ENCODE results near the gene QRICH1. TPM values are rescaled to one million over a fixed set of nuclear protein-coding genes. Genes with fewer than 3 reads are reported as not detected.

The QRICH1 gene
- polyA plus RNA-seq, 1 donor, result 58.0 TPM

- Histone ChIP-seq H3K27ac (ENCODE audit: low read length) (no peak overlapping the region), H3K9me3 (ENCODE audit: control insufficient read depth, low read depth, low read length) (no peaks in the 10 kb centered on the region), H3K4me3 (ENCODE audit: low read length) (no peak overlapping the region), H3K36me3 (ENCODE audit: control insufficient read depth, insufficient read depth, low read length) (peaks cover 31% of the 10 kb centered on the region), H3K4me1 (ENCODE audit: control insufficient read depth, insufficient read depth, low read length) (peaks cover 18% of the 10 kb centered on the region), H3K27me3 (ENCODE audit: control insufficient read depth, insufficient read depth, low read length) (no peaks in the 10 kb centered on the region)
- WGBS (ENCODE audit: insufficient coverage, low lambda C conversion rate), result no CpG with 5 or more reads among the region's 12 CpGs
- DNase-seq, result no peak
Observed at GRCh38 chr3:49131040-49131439, 37.2 kb upstream of the QRICH1 start.

GRCh38 chr3:49124991-49125670 is 31.3 kb upstream of the QRICH1 start:
- Histone ChIP-seq H3K36me3 (ENCODE audit: control insufficient read depth, insufficient read depth, low read length) (peaks cover 66% of the 10 kb centered on the region), H3K4me1 (ENCODE audit: control insufficient read depth, insufficient read depth, low read length) (no peaks in the 10 kb centered on the region)

GRCh38 chr3:49124203-49124602 is 30.3 kb upstream of the QRICH1 start:
- Histone ChIP-seq H3K9me3 (ENCODE audit: control insufficient read depth, low read depth, low read length) (no peaks in the 10 kb centered on the region), H3K27me3 (ENCODE audit: control insufficient read depth, insufficient read depth, low read length) (no peaks in the 10 kb centered on the region), H3K27ac (ENCODE audit: low read length) (no peak overlapping the region), H3K4me3 (ENCODE audit: low read length) (no peak overlapping the region), H3K4me1 (ENCODE audit: control insufficient read depth, insufficient read depth, low read length) (peaks cover 8% of the 10 kb centered on the region), H3K36me3 (ENCODE audit: control insufficient read depth, insufficient read depth, low read length) (peaks cover 58% of the 10 kb centered on the region)
- WGBS (ENCODE audit: insufficient coverage, low lambda C conversion rate), result no CpG with 5 or more reads among the region's 7 CpGs
- no peak for DNase-seq

More at GRCh38 chr3:49124991-49125670, 31.3 kb upstream of the QRICH1 start:
- Histone ChIP-seq H3K27ac (ENCODE audit: low read length) (no peak overlapping the region), H3K4me3 (ENCODE audit: low read length) (no peak overlapping the region), H3K27me3 (ENCODE audit: control insufficient read depth, insufficient read depth, low read length) (no peaks in the 10 kb centered on the region), H3K9me3 (ENCODE audit: control insufficient read depth, low read depth, low read length) (no peaks in the 10 kb centered on the region)
- DNase-seq, result no peak
- no CpG with 5 or more reads among the region's 14 CpGs for WGBS (ENCODE audit: insufficient coverage, low lambda C conversion rate)

- peaks cover 11% of the 10 kb centered on the region for H3K4me1 ChIP-seq (ENCODE audit: control insufficient read depth, insufficient read depth, low read length)
- no peak overlapping the region for H3K27ac ChIP-seq (ENCODE audit: low read length)
- no peak overlapping the region for H3K4me3 ChIP-seq (ENCODE audit: low read length)
- peaks cover 58% of the 10 kb centered on the region for H3K36me3 ChIP-seq (ENCODE audit: control insufficient read depth, insufficient read depth, low read length)
- H3K9me3 ChIP-seq (ENCODE audit: control insufficient read depth, low read depth, low read length), result no peaks in the 10 kb centered on the region
- no peak for DNase-seq
- H3K27me3 ChIP-seq (ENCODE audit: control insufficient read depth, insufficient read depth, low read length), result no peaks in the 10 kb centered on the region
- no CpG with 5 or more reads among the region's 17 CpGs for WGBS (ENCODE audit: insufficient coverage, low lambda C conversion rate)
Observed at GRCh38 chr3:49123687-49124086, 29.8 kb upstream of the QRICH1 start.

GRCh38 chr3:49122886-49123545 is 29.1 kb upstream of the QRICH1 start:
- Histone ChIP-seq H3K27me3 (ENCODE audit: control insufficient read depth, insufficient read depth, low read length) (no peaks in the 10 kb centered on the region), H3K4me1 (ENCODE audit: control insufficient read depth, insufficient read depth, low read length) (peaks cover 11% of the 10 kb centered on the region), H3K36me3 (ENCODE audit: control insufficient read depth, insufficient read depth, low read length) (peaks cover 57% of the 10 kb centered on the region), H3K27ac (ENCODE audit: low read length) (no peak overlapping the region), H3K9me3 (ENCODE audit: control insufficient read depth, low read depth, low read length) (no peaks in the 10 kb centered on the region), H3K4me3 (ENCODE audit: low read length) (no peak overlapping the region)
- DNase-seq, result no peak
- WGBS (ENCODE audit: insufficient coverage, low lambda C conversion rate), result no CpG with 5 or more reads among the region's 17 CpGs

- Histone ChIP-seq H3K36me3 (ENCODE audit: control insufficient read depth, insufficient read depth, low read length) (peaks cover 62% of the 10 kb centered on the region), H3K4me1 (ENCODE audit: control insufficient read depth, insufficient read depth, low read length) (peaks cover 11% of the 10 kb centered on the region), H3K4me3 (ENCODE audit: low read length) (no peak overlapping the region), H3K27ac (ENCODE audit: low read length) (no peak overlapping the region), H3K27me3 (ENCODE audit: control insufficient read depth, insufficient read depth, low read length) (no peaks in the 10 kb centered on the region), H3K9me3 (ENCODE audit: control insufficient read depth, low read depth, low read length) (no peaks in the 10 kb centered on the region)
- WGBS (ENCODE audit: insufficient coverage, low lambda C conversion rate), result no CpG with 5 or more reads among the region's 7 CpGs
- no peak for DNase-seq
Observed at GRCh38 chr3:49122451-49122850, 28.6 kb upstream of the QRICH1 start.

- Histone ChIP-seq H3K36me3 (ENCODE audit: control insufficient read depth, insufficient read depth, low read length) (peaks cover 66% of the 10 kb centered on the region), H3K9me3 (ENCODE audit: control insufficient read depth, low read depth, low read length) (no peaks in the 10 kb centered on the region), H3K4me1 (ENCODE audit: control insufficient read depth, insufficient read depth, low read length) (peaks cover 11% of the 10 kb centered on the region), H3K27ac (ENCODE audit: low read length) (no peak overlapping the region), H3K27me3 (ENCODE audit: control insufficient read depth, insufficient read depth, low read length) (no peaks in the 10 kb centered on the region), H3K4me3 (ENCODE audit: low read length) (no peak overlapping the region)
- no peak for DNase-seq
- no CpG with 5 or more reads among the region's 12 CpGs for WGBS (ENCODE audit: insufficient coverage, low lambda C conversion rate)
Observed at GRCh38 chr3:49122022-49122421, 28.2 kb upstream of the QRICH1 start.

GRCh38 chr3:49121132-49121736 is 27.4 kb upstream of the QRICH1 start:
- no peaks in the 10 kb centered on the region for H3K27me3 ChIP-seq (ENCODE audit: control insufficient read depth, insufficient read depth, low read length)
- peaks cover 72% of the 10 kb centered on the region for H3K36me3 ChIP-seq (ENCODE audit: control insufficient read depth, insufficient read depth, low read length)
- no peaks in the 10 kb centered on the region for H3K9me3 ChIP-seq (ENCODE audit: control insufficient read depth, low read depth, low read length)
- H3K4me1 ChIP-seq (ENCODE audit: control insufficient read depth, insufficient read depth, low read length), result peaks cover 11% of the 10 kb centered on the region
- no peak for DNase-seq
- no CpG with 5 or more reads among the region's 17 CpGs for WGBS (ENCODE audit: insufficient coverage, low lambda C conversion rate)
- peak overlapping the region; percentile 82 for H3K4me3 ChIP-seq (ENCODE audit: low read length)
- H3K27ac ChIP-seq (ENCODE audit: low read length), result peak overlapping the region; percentile 62

- DNase-seq, result peak; percentile 96 to 98
- Histone ChIP-seq H3K36me3 (ENCODE audit: control insufficient read depth, insufficient read depth, low read length) (peaks cover 72% of the 10 kb centered on the region), H3K27ac (ENCODE audit: low read length) (peak within 1 kb of the TSS; percentile 62), H3K9me3 (ENCODE audit: control insufficient read depth, low read depth, low read length) (no peaks in the 10 kb centered on the region), H3K27me3 (ENCODE audit: control insufficient read depth, insufficient read depth, low read length) (no peaks in the 10 kb centered on the region), H3K4me1 (ENCODE audit: control insufficient read depth, insufficient read depth, low read length) (peaks cover 11% of the 10 kb centered on the region), H3K4me3 (ENCODE audit: low read length) (peak within 1 kb of the TSS; percentile 82)
- no CpG with 5 or more reads among the region's 70 CpGs for whole genome bisulfite sequencing (ENCODE audit: insufficient coverage, low lambda C conversion rate)
Observed at GRCh38 chr3:49120438-49121131, 26.7 kb upstream of the QRICH1 start, which contains the start of gene USP19. USP19 (minus strand) TSS chr3:49120823; CDS start chr3:49119145, 1,678 bp downstream.

GRCh38 chr3:49120096-49120437 is 26.2 kb upstream of the QRICH1 start:
- Histone ChIP-seq H3K27ac (ENCODE audit: low read length) (peak overlapping the region; percentile 62), H3K4me1 (ENCODE audit: control insufficient read depth, insufficient read depth, low read length) (peaks cover 11% of the 10 kb centered on the region), H3K4me3 (ENCODE audit: low read length) (peak overlapping the region; percentile 82), H3K36me3 (ENCODE audit: control insufficient read depth, insufficient read depth, low read length) (peaks cover 72% of the 10 kb centered on the region), H3K9me3 (ENCODE audit: control insufficient read depth, low read depth, low read length) (no peaks in the 10 kb centered on the region), H3K27me3 (ENCODE audit: control insufficient read depth, insufficient read depth, low read length) (no peaks in the 10 kb centered on the region)
- WGBS (ENCODE audit: insufficient coverage, low lambda C conversion rate), result no CpG with 5 or more reads among the region's 9 CpGs
- no peak for DNase-seq

Data from large intestine (tissue), 3 donors.